ENCODE results near the gene NRG4.
"Not testable (repeated sequence)": the region's sequence is repeated elsewhere in the genome, so short reads cannot be mapped to it uniquely, and the experiment has no call there.

NRG4 gene

GRCh38 chr15:76011627-76012551 is at the start of gene NRG4:
Gene NRG4 (minus strand): TSS chr15:76012424. CDS start chr15:76011230, 1,194 bp downstream.
- no peak for DNase-seq (ENCODE audit: low read depth)

- no peak for DNase-seq (ENCODE audit: low read depth)
These were observed 49.5 kb upstream of the NRG4 start for GRCh38 chr15:76061700-76062099.

- no peak for DNase-seq (ENCODE audit: low read depth)
These were observed 48.1 kb upstream of the NRG4 start for GRCh38 chr15:76060118-76060989.

GRCh38 chr15:76059320-76060117 is 47.3 kb upstream of the NRG4 start, which contains the start of gene TMEM266:
Gene TMEM266 (plus strand): TSS chr15:76059985. CDS start chr15:76134264, 74,279 bp downstream.
- DNase-seq (ENCODE audit: low read depth): no peak

GRCh38 chr15:76058714-76059319 is 46.6 kb upstream of the NRG4 start:
- no peak for DNase-seq (ENCODE audit: low read depth)

- no peak for DNase-seq (ENCODE audit: low read depth)
These were observed 45.2 kb upstream of the NRG4 start for GRCh38 chr15:76057332-76058000.

GRCh38 chr15:76056931-76057330 is 44.7 kb upstream of the NRG4 start:
- no peak for DNase-seq (ENCODE audit: low read depth)

GRCh38 chr15:76054201-76054600 is 42.0 kb upstream of the NRG4 start:
- DNase-seq (ENCODE audit: low read depth): not testable (repeated sequence)

- no peak for DNase-seq (ENCODE audit: low read depth)
These were observed 26.3 kb upstream of the NRG4 start for GRCh38 chr15:76038512-76038911.

GRCh38 chr15:76035593-76035992 is 23.4 kb upstream of the NRG4 start:
- no peak for DNase-seq (ENCODE audit: low read depth)

- no peak for DNase-seq (ENCODE audit: low read depth)
These were observed 21.9 kb upstream of the NRG4 start for GRCh38 chr15:76034111-76034510.

- DNase-seq (ENCODE audit: low read depth): no peak
These were observed 21.2 kb upstream of the NRG4 start for GRCh38 chr15:76033438-76033837.

GRCh38 chr15:76032046-76032445 is 19.8 kb upstream of the NRG4 start:
- DNase-seq (ENCODE audit: low read depth): no peak

GRCh38 chr15:76024021-76024768 is 12.0 kb upstream of the NRG4 start:
- DNase-seq (ENCODE audit: low read depth): no peak

GRCh38 chr15:76013470-76013869 is 1.2 kb upstream of the NRG4 start:
- DNase-seq (ENCODE audit: low read depth): not testable (repeated sequence)

GRCh38 chr15:76010613-76011012 is 1.6 kb downstream of the NRG4 start:
- DNase-seq (ENCODE audit: low read depth): no peak

- DNase-seq (ENCODE audit: low read depth): peak; percentile 38
These were observed 6.0 kb downstream of the NRG4 start for GRCh38 chr15:76006136-76006778.

- no peak for DNase-seq (ENCODE audit: low read depth)
These were observed 8.9 kb downstream of the NRG4 start for GRCh38 chr15:76003364-76003763.

- no peak for DNase-seq (ENCODE audit: low read depth)
These were observed 16.6 kb downstream of the NRG4 start for GRCh38 chr15:75995611-75996010.

GRCh38 chr15:75994220-75994619 is 18.0 kb downstream of the NRG4 start:
- DNase-seq (ENCODE audit: low read depth): no peak
